ENCODE data around the gene OTUD5. TPM values are rescaled to one million over a fixed set of nuclear protein-coding genes. Genes with fewer than 3 reads are reported as not detected.

Gene OTUD5
- total and polyA plus RNA-seq, 2 donors from 2014 or later, result 40.2 to 56.2 TPM

DNA sequence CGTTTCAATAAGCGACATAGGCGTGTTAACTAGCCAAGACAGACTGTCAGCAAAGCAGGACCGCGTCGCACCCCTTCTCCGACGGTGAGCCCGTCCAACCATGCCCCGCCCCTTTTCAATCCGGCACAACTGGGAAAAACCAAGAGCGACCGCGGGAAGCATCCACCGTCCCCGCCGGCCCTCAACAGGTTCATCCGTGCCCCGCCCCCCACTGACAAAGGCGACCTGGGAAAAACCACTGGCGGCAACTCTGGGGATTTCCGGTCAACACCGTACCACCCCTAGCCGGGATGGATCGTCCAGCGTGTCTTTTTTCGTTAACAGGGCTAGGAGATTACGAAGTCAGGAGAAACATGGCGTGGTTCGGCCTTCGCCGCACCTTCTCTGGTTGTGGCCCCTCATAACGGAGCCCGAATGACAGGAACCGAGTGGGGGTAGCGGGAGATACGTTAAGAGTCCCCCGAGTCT is 60.2 kb downstream of the OTUD5 start:
- intact Hi-C loops (cut with DNase I), result no loop called here
- no peaks in the 10 kb centered on the region for H3K27me3 ChIP-seq (ENCODE audit: control insufficient read depth, insufficient read depth, low read length)
- no peak for FAIRE-seq

GRCh38 chrX:48896611-48897011 is 60.8 kb downstream of the OTUD5 start:
- H3K27ac ChIP-seq (ENCODE audit: low read depth in 2 of 2, low read length in 2 of 2), result peak overlapping the region in 1 of 2 donors; percentile 97
- no peaks in the 10 kb centered on the region for H3K27me3 ChIP-seq (ENCODE audit: control insufficient read depth, insufficient read depth, low read length)
- H3K9me3 ChIP-seq (ENCODE audit: control insufficient read depth in 2 of 3, insufficient read depth in 1 of 3, low read length in 3 of 3), result no peaks in the 10 kb centered on the region
- TF ChIP-seq CTCF (IDR thresholded peaks at IDR 0.05; ENCODE audit: borderline replicate concordance, extremely low read depth, insufficient read depth), result no peak
- intact Hi-C loops (cut with DNase I), result no loop called here
- H3K4me1 ChIP-seq (ENCODE audit: control insufficient read depth in 2 of 3, insufficient read depth in 2 of 3, low read depth in 1 of 3, low read length in 3 of 3), result peaks cover 0 to 11% (median 4%) of the 10 kb centered on the region in 3 donors
- H3K36me3 ChIP-seq (ENCODE audit: control insufficient read depth in 2 of 3, insufficient read depth in 3 of 3, low read length in 3 of 3), result peaks cover 0 to 9% (median 3%) of the 10 kb centered on the region in 3 donors
- DNase-seq (peak in 3 of 5 donors; percentile 40 to 60 (median 46)), FAIRE-seq (no peak)
- H3K9ac ChIP-seq (ENCODE audit: low read length in 3 of 3), result peak overlapping the region; percentile 69 to 96 (median 76)
- H3K4me3 ChIP-seq (ENCODE audit: low read length in 3 of 3), result peak overlapping the region; percentile 87 to 92 (median 91)

More for the DNA sequence above, 60.2 kb downstream of the OTUD5 start:
- Histone ChIP-seq H3K27ac (ENCODE audit: low read depth in 2 of 2, low read length in 2 of 2) (peak overlapping the region; percentile 96 to 97), H3K9ac (ENCODE audit: low read length in 3 of 3) (peak overlapping the region; percentile 76 to 96 (median 87)), H3K4me1 (ENCODE audit: control insufficient read depth in 2 of 3, insufficient read depth in 2 of 3, low read depth in 1 of 3, low read length in 3 of 3) (peaks cover 0 to 8% (median 4%) of the 10 kb centered on the region in 3 donors), H3K36me3 (ENCODE audit: control insufficient read depth in 2 of 3, insufficient read depth in 3 of 3, low read length in 3 of 3) (peaks cover 0 to 9% (median 5%) of the 10 kb centered on the region in 3 donors), H3K4me3 (ENCODE audit: low read length in 3 of 3) (peak overlapping the region; percentile 87 to 92 (median 91)), H3K9me3 (ENCODE audit: control insufficient read depth in 2 of 3, insufficient read depth in 1 of 3, low read length in 3 of 3) (no peaks in the 10 kb centered on the region)
- TF ChIP-seq CTCF (IDR thresholded peaks at IDR 0.05; ENCODE audit: borderline replicate concordance, extremely low read depth, insufficient read depth), result no peak
- peak; percentile 86 to 92 (median 90) for DNase-seq

GRCh38 chrX:48894891-48895290 is 62.5 kb downstream of the OTUD5 start:
- DNase-seq (peak in 1 of 5 donors; percentile 40), FAIRE-seq (no peak)
- Histone ChIP-seq H3K9me3 (ENCODE audit: control insufficient read depth in 2 of 3, insufficient read depth in 1 of 3, low read length in 3 of 3) (no peaks in the 10 kb centered on the region), H3K4me3 (ENCODE audit: low read length in 3 of 3) (no peak overlapping the region), H3K27me3 (ENCODE audit: control insufficient read depth, insufficient read depth, low read length) (no peaks in the 10 kb centered on the region), H3K36me3 (ENCODE audit: control insufficient read depth in 2 of 3, insufficient read depth in 3 of 3, low read length in 3 of 3) (peaks cover 0 to 9% (median 0%) of the 10 kb centered on the region in 3 donors), H3K9ac (ENCODE audit: low read length in 3 of 3) (no peak overlapping the region), H3K27ac (ENCODE audit: low read depth in 2 of 2, low read length in 2 of 2) (no peak overlapping the region), H3K4me1 (ENCODE audit: control insufficient read depth in 2 of 3, insufficient read depth in 2 of 3, low read depth in 1 of 3, low read length in 3 of 3) (peaks cover 0 to 11% (median 4%) of the 10 kb centered on the region in 3 donors)
- TF ChIP-seq CTCF (IDR thresholded peaks at IDR 0.05; ENCODE audit: borderline replicate concordance, extremely low read depth, insufficient read depth), result no peak
- intact Hi-C loops (cut with DNase I), result no loop called here
